Nephron (organoid): ENCODE measurements around the gene TNC.
A peak's percentile ranks its signal among the peaks of the same experiment; 100 is the strongest.

Experiments used
- H3K27ac Mint-ChIP-seq, 3 experiments: 2 replicates each; pipeline ENCODE4 v1.8.0; 2020; ENCODE audit warnings: mixed read lengths in 3 of 3, mild to moderate bottlenecking in 2 of 3, moderate library complexity in 1 of 3
- H3K27me3 Mint-ChIP-seq: 2 replicates; pipeline ENCODE4 v1.8.0; 2021; ENCODE audit warnings: low read depth, mild to moderate bottlenecking, moderate library complexity, mixed read lengths
- H3K36me3 Mint-ChIP-seq: 2 replicates; pipeline ENCODE4 v1.8.0; 2020; ENCODE audit warnings: low read depth, mixed read lengths
- H3K4me1 Mint-ChIP-seq: 2 replicates; pipeline ENCODE4 v1.8.0; 2020; ENCODE audit warnings: mixed read lengths
- H3K4me3 Mint-ChIP-seq, 3 experiments: 2 replicates each; pipeline ENCODE4 v1.8.0; 2020; ENCODE audit warnings: mild to moderate bottlenecking in 3 of 3, mixed read lengths in 3 of 3, moderate library complexity in 2 of 3
- H3K9me3 Mint-ChIP-seq: 2 replicates; pipeline ENCODE4 v1.8.0; 2020; ENCODE audit warnings: mixed read lengths
- CTCF ChIP-seq, 3 experiments: fragments of 200-600 bp; sonication (generic); IDR thresholded peaks; one replicate each; pipeline ENCODE4 v1.5.0; 2021; ENCODE audit warnings: antibody characterized with exemption in 3 of 3; ENCODE audit not compliant: unreplicated experiment in 3 of 3

TNC gene

GRCh38 chr9:115117999-115118878 lies at the start of gene TNC:
Gene TNC, minus strand, starts transcription at chr9:115118157. Its CDS starts 27,139 bp downstream, at chr9:115091018.
- peak within 1 kb of the TSS; percentile 84 to 90 (median 89) for H3K4me3 Mint-ChIP-seq

GRCh38 chr9:115167175-115167574 lies 49.2 kb upstream of the TNC start:
- Mint-ChIP-seq H3K4me1 (peaks cover 32% of the 10 kb centered on the region), H3K9me3 (peaks cover 6% of the 10 kb centered on the region), H3K27ac (peak overlapping the region; percentile 8 to 14 (median 10)), H3K36me3 (no peaks in the 10 kb centered on the region), H3K4me3 (no peak overlapping the region), H3K27me3 (peaks cover 15% of the 10 kb centered on the region)
- no peak for TF ChIP-seq CTCF (IDR thresholded peaks at IDR 0.05; ENCODE audit: unreplicated experiment in 3 of 3)

More at GRCh38 chr9:115117999-115118878, at the start of gene TNC:
- Mint-ChIP-seq H3K27me3 (peaks cover 31% of the 10 kb centered on the region), H3K27ac (peak within 1 kb of the TSS; percentile 59 to 81 (median 79)), H3K9me3 (no peaks in the 10 kb centered on the region), H3K36me3 (no peaks in the 10 kb centered on the region), H3K4me1 (peaks cover 70% of the 10 kb centered on the region)
- TF ChIP-seq CTCF (IDR thresholded peaks at IDR 0.05; ENCODE audit: unreplicated experiment in 3 of 3): no peak

GRCh38 chr9:115165233-115165632 lies 47.3 kb upstream of the TNC start:
- H3K27ac Mint-ChIP-seq: no peak overlapping the region

GRCh38 chr9:115164511-115164974 lies 46.6 kb upstream of the TNC start:
- H3K4me3 Mint-ChIP-seq: no peak overlapping the region
- no peak for TF ChIP-seq CTCF (IDR thresholded peaks at IDR 0.05; ENCODE audit: unreplicated experiment in 3 of 3)
- H3K27me3 Mint-ChIP-seq: peaks cover 9% of the 10 kb centered on the region
- H3K36me3 Mint-ChIP-seq: no peaks in the 10 kb centered on the region
- peak overlapping the region in 2 of 3 experiments; percentile 22 to 23 for H3K27ac Mint-ChIP-seq
- H3K9me3 Mint-ChIP-seq: peaks cover 6% of the 10 kb centered on the region
- H3K4me1 Mint-ChIP-seq: peaks cover 28% of the 10 kb centered on the region

More at GRCh38 chr9:115165233-115165632, 47.3 kb upstream of the TNC start:
- Mint-ChIP-seq H3K36me3 (no peaks in the 10 kb centered on the region), H3K4me1 (peaks cover 28% of the 10 kb centered on the region), H3K9me3 (peaks cover 6% of the 10 kb centered on the region), H3K27me3 (peaks cover 9% of the 10 kb centered on the region), H3K4me3 (no peak overlapping the region)
- TF ChIP-seq CTCF (IDR thresholded peaks at IDR 0.05; ENCODE audit: unreplicated experiment in 3 of 3): no peak

- H3K4me1 Mint-ChIP-seq: peaks cover 28% of the 10 kb centered on the region
- peaks cover 9% of the 10 kb centered on the region for H3K27me3 Mint-ChIP-seq
- peaks cover 6% of the 10 kb centered on the region for H3K9me3 Mint-ChIP-seq
- no peaks in the 10 kb centered on the region for H3K36me3 Mint-ChIP-seq
- no peak overlapping the region for H3K4me3 Mint-ChIP-seq
- H3K27ac Mint-ChIP-seq: peak overlapping the region in 1 of 3 experiments; percentile 13
- TF ChIP-seq CTCF (IDR thresholded peaks at IDR 0.05; ENCODE audit: unreplicated experiment in 3 of 3): no peak
These were observed 45.0 kb upstream of the TNC start for GRCh38 chr9:115162946-115163345.
